GM12872 (cell line): Measurements from ENCODE around the gene CUTA.

Experiments used
- TF ChIP-seq, protein P1 (sequence below): IDR thresholded peaks from 3 replicates; pipeline ENCODE4 v1.5.1; 2011; ENCODE audit warnings: low read depth, mild to moderate bottlenecking, low read length, moderate library complexity; ENCODE audit not compliant: insufficient read depth

CUTA gene, protein sequence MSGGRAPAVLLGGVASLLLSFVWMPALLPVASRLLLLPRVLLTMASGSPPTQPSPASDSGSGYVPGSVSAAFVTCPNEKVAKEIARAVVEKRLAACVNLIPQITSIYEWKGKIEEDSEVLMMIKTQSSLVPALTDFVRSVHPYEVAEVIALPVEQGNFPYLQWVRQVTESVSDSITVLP

DNA sequence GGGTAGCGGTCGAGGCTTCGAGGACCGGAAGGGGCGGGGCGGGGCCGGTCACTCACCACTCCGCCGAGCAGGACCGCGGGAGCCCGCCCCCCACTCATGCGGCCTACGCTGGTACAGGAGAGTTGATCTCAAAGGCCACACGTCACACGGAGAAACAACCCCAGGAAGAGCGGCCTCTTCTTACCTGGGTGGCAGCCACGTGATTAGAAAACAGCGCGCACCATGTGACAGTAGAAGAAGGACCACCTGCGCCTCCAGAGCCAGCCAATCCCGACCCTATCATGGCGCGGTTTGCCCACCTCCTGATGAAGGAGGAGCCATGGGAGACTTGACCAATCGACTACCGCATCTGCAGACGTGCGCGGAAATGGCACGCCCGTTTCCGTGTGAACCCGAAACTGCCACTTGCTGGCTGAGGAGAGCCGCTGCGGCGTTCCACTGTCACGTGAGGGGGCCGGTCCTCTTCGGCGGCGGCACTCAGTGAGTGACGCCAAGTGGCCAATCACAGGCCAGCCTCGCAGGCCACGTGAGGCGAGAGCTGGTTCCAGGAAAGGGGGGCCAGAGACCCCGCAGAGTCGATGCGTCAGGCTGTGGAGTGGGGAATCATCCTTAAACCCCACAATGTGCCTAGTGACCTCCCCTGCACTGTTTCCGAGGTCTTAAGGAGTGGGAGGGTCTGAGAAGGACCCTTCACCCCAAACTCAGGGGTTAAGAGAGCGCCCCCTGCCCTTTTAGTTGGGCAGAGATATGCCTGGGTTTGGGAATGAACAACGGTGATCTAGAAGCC lies at the start of gene CUTA:
TSS of gene CUTA (minus strand) at position 205 of the 787 bp plus-strand sequence. CDS start at position 98, 107 bp downstream.
- TF ChIP-seq, protein P1, sequence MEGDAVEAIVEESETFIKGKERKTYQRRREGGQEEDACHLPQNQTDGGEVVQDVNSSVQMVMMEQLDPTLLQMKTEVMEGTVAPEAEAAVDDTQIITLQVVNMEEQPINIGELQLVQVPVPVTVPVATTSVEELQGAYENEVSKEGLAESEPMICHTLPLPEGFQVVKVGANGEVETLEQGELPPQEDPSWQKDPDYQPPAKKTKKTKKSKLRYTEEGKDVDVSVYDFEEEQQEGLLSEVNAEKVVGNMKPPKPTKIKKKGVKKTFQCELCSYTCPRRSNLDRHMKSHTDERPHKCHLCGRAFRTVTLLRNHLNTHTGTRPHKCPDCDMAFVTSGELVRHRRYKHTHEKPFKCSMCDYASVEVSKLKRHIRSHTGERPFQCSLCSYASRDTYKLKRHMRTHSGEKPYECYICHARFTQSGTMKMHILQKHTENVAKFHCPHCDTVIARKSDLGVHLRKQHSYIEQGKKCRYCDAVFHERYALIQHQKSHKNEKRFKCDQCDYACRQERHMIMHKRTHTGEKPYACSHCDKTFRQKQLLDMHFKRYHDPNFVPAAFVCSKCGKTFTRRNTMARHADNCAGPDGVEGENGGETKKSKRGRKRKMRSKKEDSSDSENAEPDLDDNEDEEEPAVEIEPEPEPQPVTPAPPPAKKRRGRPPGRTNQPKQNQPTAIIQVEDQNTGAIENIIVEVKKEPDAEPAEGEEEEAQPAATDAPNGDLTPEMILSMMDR = peak; percentile 67

DNA sequence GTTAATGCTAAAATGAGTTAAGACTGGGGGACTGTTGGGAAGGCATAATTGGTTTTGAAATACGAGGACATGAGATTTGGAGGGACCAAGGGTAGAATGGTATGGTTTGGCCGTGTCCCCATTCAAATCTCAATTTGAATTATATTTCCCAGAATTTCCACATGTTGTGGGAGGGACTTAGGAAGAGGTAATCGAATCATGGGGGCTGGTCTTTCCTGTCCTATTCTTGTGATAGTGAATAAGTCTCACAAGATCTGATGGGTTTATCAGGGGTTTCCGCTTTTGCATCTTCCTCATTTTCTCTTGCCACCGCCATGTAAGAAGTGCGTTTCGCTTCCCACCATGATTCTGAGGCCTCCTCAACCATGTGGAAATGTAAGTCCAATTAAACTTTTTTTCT lies 49.2 kb upstream of the CUTA start:
- TF ChIP-seq, protein P1 = no peak

DNA sequence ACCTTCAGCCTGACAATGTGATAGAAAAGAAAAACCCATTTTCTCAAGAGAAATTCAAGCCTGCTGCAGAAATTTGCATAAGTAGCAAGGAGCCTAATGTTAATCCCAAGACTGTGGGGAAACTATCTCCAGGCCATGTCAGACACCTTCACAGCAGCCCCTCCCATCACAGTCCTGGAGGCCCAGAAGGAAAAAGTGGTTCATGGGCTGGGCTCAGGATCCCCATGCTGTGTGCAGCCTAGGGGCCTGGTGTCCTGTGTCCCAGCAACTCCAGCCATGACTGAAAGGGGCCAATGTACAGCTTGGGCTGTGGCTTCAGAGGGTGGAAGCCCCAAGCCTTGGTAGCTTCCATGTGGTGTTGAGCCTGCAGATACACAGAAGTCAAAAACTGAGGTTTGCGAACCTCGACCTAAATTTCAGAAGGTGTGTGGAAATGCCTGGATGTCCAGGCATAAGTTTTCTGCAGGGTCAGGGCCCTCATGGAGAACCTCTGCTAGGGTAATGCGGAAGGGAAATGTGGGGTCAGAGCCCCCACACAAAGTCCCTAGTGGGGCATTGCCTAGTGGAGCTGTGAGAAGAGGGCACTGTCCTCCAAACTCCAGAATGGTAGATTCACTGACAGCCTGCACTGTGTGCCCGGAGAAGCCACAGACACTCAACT lies 48.3 kb upstream of the CUTA start:
- TF ChIP-seq, protein P1 = no peak

DNA sequence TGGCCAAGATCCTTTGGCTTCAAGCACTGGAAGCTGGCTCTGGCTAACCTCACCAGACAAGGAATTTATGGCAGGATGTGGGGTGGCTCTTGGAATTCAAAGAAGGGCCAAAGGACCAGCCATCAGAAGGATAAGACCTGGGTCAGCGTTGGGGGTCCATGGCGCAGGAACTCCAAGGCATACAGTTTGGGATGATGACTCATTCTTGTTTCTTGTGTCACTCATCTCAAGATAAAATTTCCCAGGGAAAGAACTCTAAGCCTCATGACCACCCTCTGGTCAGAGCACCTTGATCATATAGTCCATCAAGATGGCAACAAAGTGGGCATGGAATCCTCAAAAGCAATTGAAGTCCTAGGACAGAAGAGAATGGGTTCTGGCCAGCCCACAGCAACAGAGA lies 41.3 kb upstream of the CUTA start:
- TF ChIP-seq, protein P1 = no peak

DNA sequence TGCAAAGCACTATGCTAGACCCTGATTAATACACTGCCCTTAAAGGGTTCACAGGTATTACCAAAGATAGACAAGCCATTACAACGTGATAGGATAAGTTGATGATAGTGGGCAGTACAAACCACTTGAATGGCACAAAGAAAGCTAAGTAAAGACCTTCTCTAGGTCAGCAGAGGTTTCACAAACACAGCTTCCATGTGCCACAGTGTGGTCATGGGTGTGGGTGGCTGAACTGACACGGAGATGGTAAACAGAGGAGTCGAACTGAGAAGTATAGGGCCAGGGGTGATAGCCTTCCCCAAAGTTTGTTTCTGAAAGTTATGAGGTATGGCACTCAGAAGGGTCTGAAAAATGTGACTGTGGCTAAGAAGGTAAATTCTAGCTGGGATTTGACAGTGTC lies 40.8 kb upstream of the CUTA start:
- TF ChIP-seq, protein P1 = no peak

DNA sequence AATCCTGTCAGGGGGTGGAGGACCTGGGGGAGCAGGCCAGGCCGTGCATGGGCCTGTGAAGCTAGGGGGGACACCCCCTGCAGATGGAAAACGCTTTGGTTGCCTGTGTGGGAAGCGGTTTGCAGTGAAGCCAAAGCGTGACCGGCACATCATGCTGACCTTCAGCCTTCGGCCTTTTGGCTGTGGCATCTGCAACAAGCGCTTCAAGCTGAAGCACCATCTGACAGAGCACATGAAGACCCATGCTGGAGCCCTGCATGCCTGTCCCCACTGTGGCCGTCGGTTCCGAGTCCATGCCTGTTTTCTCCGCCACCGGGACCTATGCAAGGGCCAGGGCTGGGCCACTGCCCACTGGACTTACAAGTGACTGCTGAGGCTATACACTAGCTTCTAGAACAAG lies 38.2 kb upstream of the CUTA start:
- TF ChIP-seq, protein P1 = no peak

DNA sequence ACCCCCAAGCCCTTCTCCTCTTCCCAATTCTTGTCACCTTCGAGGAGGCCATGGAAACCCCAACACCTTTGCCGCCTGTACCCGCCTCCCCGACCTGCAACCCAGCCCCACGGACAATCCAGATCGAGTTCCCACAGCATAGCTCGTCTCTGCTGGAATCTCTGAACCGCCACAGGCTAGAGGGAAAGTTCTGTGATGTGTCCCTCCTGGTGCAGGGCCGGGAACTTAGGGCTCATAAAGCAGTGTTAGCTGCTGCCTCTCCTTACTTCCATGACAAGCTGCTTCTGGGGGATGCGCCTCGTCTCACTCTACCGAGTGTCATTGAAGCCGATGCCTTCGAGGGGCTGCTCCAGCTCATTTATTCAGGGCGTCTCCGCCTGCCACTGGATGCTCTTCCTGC lies 37.1 kb upstream of the CUTA start:
- TF ChIP-seq, protein P1 = no peak
